Islet precursor cell (in vitro differentiated cells): ENCODE measurements around the gene FHIT.

Source experiments
- DNase-seq: peaks from one replicate; pipeline ENCODE4 v3.0.0-alpha.2; 2018

FHIT gene

GRCh38 chr3:61251174-61251972 is at the start of gene FHIT:
FHIT (minus strand) TSS chr3:61251452.
- DNase-seq = peak; percentile 98

GRCh38 chr3:61300786-61301185 is 49.5 kb upstream of the FHIT start:
- no peak for DNase-seq

- no peak for DNase-seq
These were observed 48.7 kb upstream of the FHIT start for GRCh38 chr3:61300006-61300380.

GRCh38 chr3:61299343-61300005 is 48.2 kb upstream of the FHIT start:
- no peak for DNase-seq

GRCh38 chr3:61297821-61298220 is 46.6 kb upstream of the FHIT start:
- no peak for DNase-seq

- DNase-seq = no peak
These were observed 37.2 kb upstream of the FHIT start for GRCh38 chr3:61288446-61288845.

GRCh38 chr3:61283876-61284275 is 32.6 kb upstream of the FHIT start:
- no peak for DNase-seq

GRCh38 chr3:61278713-61279112 is 27.5 kb upstream of the FHIT start:
- no peak for DNase-seq

- no peak for DNase-seq
These were observed 26.2 kb upstream of the FHIT start for GRCh38 chr3:61277411-61277810.

- no peak for DNase-seq
These were observed 18.2 kb upstream of the FHIT start for GRCh38 chr3:61269435-61269834.

- no peak for DNase-seq
These were observed 17.4 kb upstream of the FHIT start for GRCh38 chr3:61268644-61269043.

GRCh38 chr3:61264281-61264680 is 13.0 kb upstream of the FHIT start:
- DNase-seq = no peak

- DNase-seq = no peak
These were observed 5.9 kb upstream of the FHIT start for GRCh38 chr3:61257148-61257547.

- no peak for DNase-seq
These were observed 2.5 kb upstream of the FHIT start for GRCh38 chr3:61253756-61254155.

GRCh38 chr3:61252836-61253235 is 1.6 kb upstream of the FHIT start:
- no peak for DNase-seq

GRCh38 chr3:61250784-61251173 is 473 bp downstream of the FHIT start:
- no peak for DNase-seq

GRCh38 chr3:61248496-61248895 is 2.8 kb downstream of the FHIT start:
- no peak for DNase-seq

- no peak for DNase-seq
These were observed 4.1 kb downstream of the FHIT start for GRCh38 chr3:61247191-61247590.

- DNase-seq = no peak
These were observed 11.4 kb downstream of the FHIT start for GRCh38 chr3:61239871-61240270.

- no peak for DNase-seq
These were observed 13.4 kb downstream of the FHIT start for GRCh38 chr3:61237858-61238257.

- DNase-seq = peak; percentile 63
These were observed 14.7 kb downstream of the FHIT start for GRCh38 chr3:61236556-61236955.

- DNase-seq = no peak
These were observed 17.5 kb downstream of the FHIT start for GRCh38 chr3:61233746-61234145.

- DNase-seq = no peak
These were observed 19.6 kb downstream of the FHIT start for GRCh38 chr3:61231693-61232092.

- no peak for DNase-seq
These were observed 23.5 kb downstream of the FHIT start for GRCh38 chr3:61227799-61228198.
